ENCODE results near the gene DIP2B.
"Not testable (repeated sequence)": the region's sequence is repeated elsewhere in the genome, so short reads cannot be mapped to it uniquely, and the experiment has no call there.

DIP2B gene

GRCh38 chr12:50488801-50489200, 16.0 kb upstream of the DIP2B start:
- DNase-seq (ENCODE audit: extremely low read depth, low read depth): no peak
- TF ChIP-seq, protein P1, sequence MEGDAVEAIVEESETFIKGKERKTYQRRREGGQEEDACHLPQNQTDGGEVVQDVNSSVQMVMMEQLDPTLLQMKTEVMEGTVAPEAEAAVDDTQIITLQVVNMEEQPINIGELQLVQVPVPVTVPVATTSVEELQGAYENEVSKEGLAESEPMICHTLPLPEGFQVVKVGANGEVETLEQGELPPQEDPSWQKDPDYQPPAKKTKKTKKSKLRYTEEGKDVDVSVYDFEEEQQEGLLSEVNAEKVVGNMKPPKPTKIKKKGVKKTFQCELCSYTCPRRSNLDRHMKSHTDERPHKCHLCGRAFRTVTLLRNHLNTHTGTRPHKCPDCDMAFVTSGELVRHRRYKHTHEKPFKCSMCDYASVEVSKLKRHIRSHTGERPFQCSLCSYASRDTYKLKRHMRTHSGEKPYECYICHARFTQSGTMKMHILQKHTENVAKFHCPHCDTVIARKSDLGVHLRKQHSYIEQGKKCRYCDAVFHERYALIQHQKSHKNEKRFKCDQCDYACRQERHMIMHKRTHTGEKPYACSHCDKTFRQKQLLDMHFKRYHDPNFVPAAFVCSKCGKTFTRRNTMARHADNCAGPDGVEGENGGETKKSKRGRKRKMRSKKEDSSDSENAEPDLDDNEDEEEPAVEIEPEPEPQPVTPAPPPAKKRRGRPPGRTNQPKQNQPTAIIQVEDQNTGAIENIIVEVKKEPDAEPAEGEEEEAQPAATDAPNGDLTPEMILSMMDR (IDR thresholded peaks at IDR 0.05; ENCODE audit: low read depth, low read length): no peak

DNA sequence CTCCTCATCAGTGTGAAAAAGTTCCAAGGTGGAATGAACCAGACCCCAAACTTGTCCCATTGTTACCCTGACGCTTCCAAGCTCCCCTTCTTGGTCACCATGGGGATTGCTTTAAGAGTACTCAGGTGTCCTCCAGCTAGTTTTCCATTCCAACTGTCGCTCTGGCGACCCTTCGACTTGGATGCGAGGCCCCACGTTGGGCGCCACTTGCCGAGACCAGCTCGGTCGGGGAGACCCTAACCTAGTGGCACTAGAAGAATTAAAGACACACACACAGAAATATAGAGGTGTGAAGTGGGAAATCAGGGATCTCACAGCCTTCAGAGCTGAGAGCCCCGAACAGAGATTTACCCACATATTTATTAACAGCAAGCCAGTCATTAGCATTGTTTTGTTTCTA, 6.7 kb upstream of the DIP2B start:
- not testable (repeated sequence) for DNase-seq (ENCODE audit: extremely low read depth, low read depth)

- TF ChIP-seq, protein P1 (IDR thresholded peaks at IDR 0.05; ENCODE audit: low read depth, low read length): no peak
- DNase-seq (ENCODE audit: extremely low read depth, low read depth): no peak
Observed at GRCh38 chr12:50505675-50506530, 1.1 kb downstream of the DIP2B start.

- TF ChIP-seq, protein P1 (IDR thresholded peaks at IDR 0.05; ENCODE audit: low read depth, low read length): no peak
- DNase-seq (ENCODE audit: extremely low read depth, low read depth): no peak
Observed at GRCh38 chr12:50506753-50507473, 2.1 kb downstream of the DIP2B start.

DNA sequence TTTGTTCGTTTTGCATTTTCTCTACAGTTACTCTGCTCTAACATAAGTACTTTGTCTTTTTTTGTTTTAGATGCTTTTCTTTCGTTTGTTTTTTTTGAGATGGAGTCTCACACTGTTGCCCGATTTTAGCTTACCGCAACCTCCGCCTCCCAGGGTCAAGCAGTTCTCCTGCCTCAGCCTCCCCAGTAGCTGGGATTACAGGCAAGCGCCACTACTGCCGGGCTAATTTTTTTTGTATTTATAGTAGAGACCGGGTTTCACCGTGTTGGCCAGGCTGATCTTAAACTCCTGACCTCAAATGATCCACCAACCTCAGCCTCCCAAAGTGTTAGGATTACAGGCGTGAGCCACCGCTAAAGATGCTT, 2.7 kb downstream of the DIP2B start:
- no peak for DNase-seq (ENCODE audit: extremely low read depth, low read depth)

DNA sequence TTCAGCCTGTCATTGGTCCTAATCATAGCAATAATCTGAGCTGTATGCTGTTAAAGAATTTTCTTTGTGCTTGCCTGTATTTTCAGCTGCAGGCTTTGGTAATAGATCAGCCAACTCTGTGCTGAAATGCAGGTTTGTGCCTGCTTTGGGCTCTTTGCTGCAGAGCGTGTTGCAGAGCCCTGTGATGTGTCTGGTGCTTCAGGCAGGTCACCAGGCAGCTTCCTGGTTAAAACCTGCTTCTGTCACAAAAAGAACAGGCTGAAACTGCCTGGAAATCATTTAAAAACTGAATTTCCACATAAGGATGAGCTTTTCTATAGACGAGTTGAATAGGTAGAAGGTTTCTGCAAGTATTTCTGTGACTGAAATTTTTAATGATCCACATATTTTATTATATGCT, 3.1 kb downstream of the DIP2B start:
- DNase-seq (ENCODE audit: extremely low read depth, low read depth): no peak
- TF ChIP-seq, protein P1 (IDR thresholded peaks at IDR 0.05; ENCODE audit: low read depth, low read length): no peak

More for the DNA sequence above, 2.7 kb downstream of the DIP2B start:
- TF ChIP-seq, protein P1 (IDR thresholded peaks at IDR 0.05; ENCODE audit: low read depth, low read length): no peak

GRCh38 chr12:50508414-50508813, 3.6 kb downstream of the DIP2B start:
- no peak for DNase-seq (ENCODE audit: extremely low read depth, low read depth)
- TF ChIP-seq, protein P1 (IDR thresholded peaks at IDR 0.05; ENCODE audit: low read depth, low read length): no peak

All from AG09319 (cell line).